ENCODE measurements around the gene TSPO2.

DNA sequence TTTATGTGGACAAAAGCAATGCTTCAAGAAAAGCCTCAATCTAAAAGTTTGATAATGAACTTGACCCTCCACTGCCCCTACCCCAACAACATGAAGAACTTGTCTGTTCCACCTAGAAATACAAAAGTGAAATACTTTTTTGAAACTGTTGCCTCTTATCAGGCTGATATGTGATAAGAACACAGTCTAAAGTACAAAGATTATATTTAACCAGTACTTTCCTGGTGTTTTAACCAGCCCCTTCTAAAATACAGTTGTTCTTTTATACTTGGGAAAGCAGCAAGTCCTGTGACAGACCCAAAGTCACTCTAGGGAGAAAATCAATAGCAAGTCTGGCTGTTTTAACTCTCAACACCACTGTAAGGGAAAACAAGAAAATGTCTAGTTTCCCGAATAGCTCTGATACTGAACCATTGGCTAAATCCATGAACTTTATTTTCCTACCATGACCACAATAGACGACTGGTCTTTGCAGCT is 23.3 kb downstream of the TSPO2 start:
- no peak for TF ChIP-seq SUZ12 (IDR thresholded peaks at IDR 0.05; ENCODE audit: extremely low read depth, insufficient read depth, insufficient read length)
- TF ChIP-seq YY1 (IDR thresholded peaks at IDR 0.05; ENCODE audit: insufficient read depth, insufficient read length) = no peak
- no peak for TF ChIP-seq ZNF274 (IDR thresholded peaks at IDR 0.05; ENCODE audit: low read depth, low read length)

Data from NT2/D1 (cell line).